OCI-LY3 (cell line): ENCODE results near the gene OR8A1.

ENCODE experiments used
- CTCF ChIP-seq: fragments of 200-600, 300-600 bp; sonication (generic); IDR thresholded peaks from 2 replicates; pipeline ENCODE4 v1.5.1; 2014; ENCODE audit warnings: antibody characterized with exemption, low read length, low read depth
- EZH2phosphoT487 ChIP-seq: fragments of 200-600 bp; shearing (Covaris generic); IDR thresholded peaks from 2 replicates; pipeline ENCODE4 v1.6.1; 2018; ENCODE audit warnings: antibody characterized with exemption, mixed run types, low read depth

GRCh38 chr11:124591430-124591829, 21.6 kb downstream of the OR8A1 start:
- TF ChIP-seq CTCF (no peak), EZH2phosphoT487 (no peak)
